Smooth muscle cell (in vitro differentiated cells): ENCODE results near the gene INO80C. TPM values are rescaled to one million over a fixed set of nuclear protein-coding genes. Genes with fewer than 3 reads are reported as not detected.
A peak's percentile ranks its signal among the peaks of the same experiment; 100 is the strongest.
"Not testable (repeated sequence)": the region's sequence is repeated elsewhere in the genome, so short reads cannot be mapped to it uniquely, and the experiment has no call there.

Experiments
- DNase-seq: peaks from one replicate; lab custom pipeline; 2025; ENCODE audit not compliant: unreplicated experiment; lab: John Stamatoyannopoulos, UW
- H2AFZ ChIP-seq: fragments of 200-600 bp; sonication (generic); 2 replicates; pipeline ENCODE4 v1.6.0; 2016; ENCODE audit warnings: antibody characterized with exemption, low read depth, mild to moderate bottlenecking
- H3F3A ChIP-seq: fragments of 200-600 bp; sonication (generic); 2 replicates; pipeline ENCODE4 v1.6.0; 2017; ENCODE audit warnings: antibody characterized with exemption, low read depth
- H3K27ac ChIP-seq: fragments of 200-600 bp; sonication (generic); 2 replicates; pipeline ENCODE4 v1.5.1; 2016; ENCODE audit warnings: low read depth, mild to moderate bottlenecking
- H3K27me3 ChIP-seq: fragments of 200-600 bp; sonication (generic); 2 replicates; pipeline ENCODE4 v1.6.1; 2016; ENCODE audit warnings: low read depth, mild to moderate bottlenecking
- H3K36me3 ChIP-seq: fragments of 200-600 bp; sonication (generic); 2 replicates; pipeline ENCODE4 v1.5.1; 2016; ENCODE audit warnings: low read depth
- H3K4me1 ChIP-seq: fragments of 200-600 bp; sonication (generic); 2 replicates; pipeline ENCODE4 v1.5.1; 2016; ENCODE audit warnings: low read depth
- H3K4me2 ChIP-seq: fragments of 200-600 bp; sonication (generic); 2 replicates; pipeline ENCODE4 v1.6.0; 2016; ENCODE audit warnings: mild to moderate bottlenecking
- H3K4me3 ChIP-seq: fragments of 200-600 bp; sonication (generic); 2 replicates; pipeline ENCODE4 v1.5.1; 2016; ENCODE audit warnings: mild to moderate bottlenecking
- H3K79me2 ChIP-seq: fragments of 200-600 bp; sonication (generic); 2 replicates; pipeline ENCODE4 v1.6.0; 2016; ENCODE audit warnings: low read depth, mild to moderate bottlenecking
- H3K9ac ChIP-seq: fragments of 200-600 bp; sonication (generic); 2 replicates; pipeline ENCODE4 v1.6.0; 2016; ENCODE audit warnings: low read depth
- H3K9me3 ChIP-seq: fragments of 200-600 bp; sonication (generic); replicated peaks from 2 replicates; pipeline ENCODE4 v1.5.1; 2016; ENCODE audit warnings: low read depth
- H4K20me1 ChIP-seq: fragments of 200-600 bp; sonication (generic); 2 replicates; pipeline ENCODE4 v1.6.0; 2016; ENCODE audit warnings: low read depth
- WGBS: methylation state at CpG from one replicate; pipeline ENCODE4 v1.1.7; 2016; ENCODE audit warnings: low lambda C conversion rate; 5-methylcytosine and 5-hydroxymethylcytosine counted together
- polyA plus RNA-seq: library from polyadenylated mRNA; unstranded; fragments of >200 nt; fragmentation: Nextera tagmentation; extraction: Ambion mirVana; gene quantifications from 2 replicates; pipeline ENCODE4 v1.2.1, GENCODE V29; 2016
- total RNA-seq: library from RNA; depleted of rRNA; stranded (reverse); fragments of >200 nt; gene quantifications from 2 replicates; pipeline ENCODE4 v1.2.3, GENCODE V29; 2014
- TF ChIP-seq, protein P1 (sequence below): fragments of 200-600 bp; sonication (generic); IDR thresholded peaks from 2 replicates; pipeline ENCODE4 v1.5.1; 2017; ENCODE audit warnings: borderline replicate concordance, mild to moderate bottlenecking, antibody characterized with exemption; ENCODE audit not compliant: insufficient read depth, poor library complexity, severe bottlenecking

INO80C gene
- total and polyA plus RNA-seq, 2 experiments from 2014 or later = 6.8 to 13.9 TPM

GRCh38 chr18:35457140-35457704 is 40.5 kb downstream of the INO80C start:
- Histone ChIP-seq H3K9me3 (no peaks in the 10 kb centered on the region), H4K20me1 (no peaks in the 10 kb centered on the region), H2AFZ (no peak overlapping the region), H3K4me1 (peaks cover 3% of the 10 kb centered on the region), H3K79me2 (no peaks in the 10 kb centered on the region), H3K4me2 (no peak overlapping the region), H3K36me3 (no peaks in the 10 kb centered on the region), H3K27ac (peak overlapping the region; percentile 40), H3K27me3 (no peaks in the 10 kb centered on the region), H3K9ac (no peak overlapping the region), H3K4me3 (no peak overlapping the region), H3F3A (peaks cover 21% of the 10 kb centered on the region)
- DNase-seq = no peak
- TF ChIP-seq, protein P1, sequence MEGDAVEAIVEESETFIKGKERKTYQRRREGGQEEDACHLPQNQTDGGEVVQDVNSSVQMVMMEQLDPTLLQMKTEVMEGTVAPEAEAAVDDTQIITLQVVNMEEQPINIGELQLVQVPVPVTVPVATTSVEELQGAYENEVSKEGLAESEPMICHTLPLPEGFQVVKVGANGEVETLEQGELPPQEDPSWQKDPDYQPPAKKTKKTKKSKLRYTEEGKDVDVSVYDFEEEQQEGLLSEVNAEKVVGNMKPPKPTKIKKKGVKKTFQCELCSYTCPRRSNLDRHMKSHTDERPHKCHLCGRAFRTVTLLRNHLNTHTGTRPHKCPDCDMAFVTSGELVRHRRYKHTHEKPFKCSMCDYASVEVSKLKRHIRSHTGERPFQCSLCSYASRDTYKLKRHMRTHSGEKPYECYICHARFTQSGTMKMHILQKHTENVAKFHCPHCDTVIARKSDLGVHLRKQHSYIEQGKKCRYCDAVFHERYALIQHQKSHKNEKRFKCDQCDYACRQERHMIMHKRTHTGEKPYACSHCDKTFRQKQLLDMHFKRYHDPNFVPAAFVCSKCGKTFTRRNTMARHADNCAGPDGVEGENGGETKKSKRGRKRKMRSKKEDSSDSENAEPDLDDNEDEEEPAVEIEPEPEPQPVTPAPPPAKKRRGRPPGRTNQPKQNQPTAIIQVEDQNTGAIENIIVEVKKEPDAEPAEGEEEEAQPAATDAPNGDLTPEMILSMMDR = no peak
- 73% methylated on average over 3 of the region's 3 CpGs for whole genome bisulfite sequencing

GRCh38 chr18:35455926-35456763 is 41.6 kb downstream of the INO80C start:
- Histone ChIP-seq H3K27ac (peak overlapping the region; percentile 3), H3K4me2 (no peak overlapping the region), H3F3A (peaks cover 21% of the 10 kb centered on the region), H3K36me3 (no peaks in the 10 kb centered on the region), H3K79me2 (no peaks in the 10 kb centered on the region), H3K9me3 (no peaks in the 10 kb centered on the region), H3K4me1 (peaks cover 3% of the 10 kb centered on the region), H3K27me3 (no peaks in the 10 kb centered on the region), H3K4me3 (no peak overlapping the region), H2AFZ (peak overlapping the region; percentile 0), H3K9ac (no peak overlapping the region), H4K20me1 (no peaks in the 10 kb centered on the region)
- 61% methylated on average over 10 of the region's 10 CpGs for WGBS
- TF ChIP-seq, protein P1 = no peak
- DNase-seq = no peak

- Histone ChIP-seq H3K9ac (no peak overlapping the region), H3K4me3 (no peak overlapping the region), H3K36me3 (no peaks in the 10 kb centered on the region), H3K9me3 (no peaks in the 10 kb centered on the region), H3K27me3 (no peaks in the 10 kb centered on the region), H3K4me2 (no peak overlapping the region), H3F3A (peaks cover 13% of the 10 kb centered on the region), H3K27ac (no peak overlapping the region), H3K79me2 (no peaks in the 10 kb centered on the region), H4K20me1 (no peaks in the 10 kb centered on the region), H2AFZ (no peak overlapping the region), H3K4me1 (peaks cover 3% of the 10 kb centered on the region)
- TF ChIP-seq, protein P1 = no peak
- no peak for DNase-seq
Measured at GRCh38 chr18:35454803-35455202, 43.0 kb downstream of the INO80C start.

DNA sequence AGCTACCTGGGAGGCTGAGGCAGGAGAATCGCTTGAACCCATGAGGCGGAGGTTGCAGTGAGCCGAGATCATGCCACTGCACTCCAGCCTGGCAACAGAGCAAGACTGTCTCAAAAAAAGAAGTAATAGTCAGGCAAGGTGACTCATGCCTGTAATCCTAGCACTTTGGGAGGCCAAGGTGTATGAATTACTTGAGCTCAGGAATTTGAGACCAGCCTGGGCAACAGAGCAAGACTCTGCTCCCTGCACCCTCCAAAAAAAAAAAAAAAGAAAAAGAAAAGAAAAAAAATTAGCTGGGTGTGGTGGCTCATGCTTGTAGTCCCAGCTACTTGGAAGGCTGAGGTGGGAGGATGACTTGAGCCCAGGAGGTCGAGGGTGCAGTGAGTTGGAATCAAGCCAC is 44.7 kb downstream of the INO80C start:
- 94% methylated on average over 4 of the region's 4 CpGs for WGBS
- not testable (repeated sequence) for H2AFZ ChIP-seq, H3K79me2 ChIP-seq, H3K4me1 ChIP-seq, H3K9me3 ChIP-seq, H3K27me3 ChIP-seq, H3F3A ChIP-seq, H3K27ac ChIP-seq, H4K20me1 ChIP-seq, H3K9ac ChIP-seq, H3K36me3 ChIP-seq, DNase-seq, H3K4me2 ChIP-seq, H3K4me3 ChIP-seq
